HG03025 (cell line): ENCODE data around the gene ADGRG2.

Experiments used
- ATAC-seq: cut with Tn5 transposase; IDR thresholded peaks from one replicate; pipeline ENCODE4 v1.9.1; 2021; ENCODE audit warnings: mild to moderate bottlenecking, moderate library complexity; ENCODE audit not compliant: unreplicated experiment, low FRiP score

Gene ADGRG2

DNA sequence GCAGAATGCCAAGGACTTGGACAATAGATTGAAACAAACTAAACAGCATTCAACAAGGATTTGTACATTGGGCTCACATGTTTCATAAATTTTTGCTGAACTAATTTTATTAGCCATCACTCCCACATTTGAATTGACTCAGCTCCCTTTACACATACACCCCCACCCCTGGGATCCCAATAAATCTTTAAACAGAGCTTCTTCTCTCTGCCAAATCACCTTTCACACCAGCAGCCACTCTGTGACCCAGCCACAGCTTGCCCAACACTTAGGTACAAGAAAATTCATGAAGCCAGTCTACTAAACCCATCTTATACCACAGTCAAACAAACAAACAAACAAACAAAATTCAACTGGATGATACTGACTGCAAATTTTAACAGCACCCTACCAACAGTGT, 159.9 kb downstream of the ADGRG2 start:
- ATAC-seq, result no peak

GRCh38 chrX:18961686-18962085, 160.6 kb downstream of the ADGRG2 start:
- ATAC-seq, result no peak

- ATAC-seq, result no peak
These were observed 165.8 kb downstream of the ADGRG2 start for GRCh38 chrX:18956303-18957032.

- no peak for ATAC-seq
These were observed 166.6 kb downstream of the ADGRG2 start for GRCh38 chrX:18955676-18956075.

DNA sequence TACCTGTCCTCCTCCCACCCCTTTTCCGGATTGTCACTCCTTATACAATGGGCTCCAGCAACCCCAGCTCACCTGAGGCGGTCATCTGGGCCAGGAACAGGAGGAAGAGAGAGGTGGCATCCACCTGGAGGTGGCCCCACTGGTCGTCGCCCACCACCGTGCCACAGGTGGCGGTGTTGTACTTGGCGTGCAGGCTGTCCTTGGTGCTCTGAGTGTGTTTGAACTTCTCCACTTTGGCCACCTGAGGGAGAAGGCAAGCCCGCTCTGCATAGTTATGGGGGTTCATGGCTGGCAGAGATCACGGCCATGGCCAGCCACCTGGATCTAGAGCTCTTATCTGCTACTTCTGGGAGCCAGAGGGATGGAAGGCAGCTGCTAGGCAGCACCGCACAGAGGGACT, 171.2 kb downstream of the ADGRG2 start:
- no peak for ATAC-seq

- no peak for ATAC-seq
These were observed 172.3 kb downstream of the ADGRG2 start for GRCh38 chrX:18949944-18950301.

DNA sequence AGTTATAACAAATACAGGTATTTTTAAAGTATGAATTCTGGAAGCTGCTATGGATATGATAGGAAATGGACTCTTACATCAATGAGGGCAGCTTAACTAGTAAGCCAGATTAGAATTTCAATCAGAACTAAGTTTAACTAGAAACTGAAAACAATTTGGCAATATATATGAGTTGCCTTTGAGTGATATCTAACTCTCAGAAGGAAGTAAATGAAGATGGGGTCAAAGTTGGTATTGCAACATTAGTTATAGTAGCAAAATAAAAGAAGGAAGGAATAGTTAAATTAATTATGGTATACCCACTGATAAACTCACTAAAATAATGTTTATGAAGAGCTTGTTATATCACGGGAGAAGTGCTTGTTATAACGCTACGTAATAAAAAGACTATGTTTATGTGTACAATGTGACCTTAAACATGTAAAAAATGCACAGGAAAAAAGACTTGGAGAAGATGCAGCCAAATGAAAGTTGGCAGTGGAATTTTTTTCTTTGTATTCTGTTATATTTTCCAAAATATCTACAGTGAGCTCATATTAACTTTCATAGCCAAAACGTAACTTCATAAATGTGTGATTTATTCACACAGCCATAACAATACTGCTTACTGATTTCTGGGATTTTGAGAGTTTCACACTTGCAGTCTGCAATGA, 172.9 kb downstream of the ADGRG2 start:
- ATAC-seq, result no peak

DNA sequence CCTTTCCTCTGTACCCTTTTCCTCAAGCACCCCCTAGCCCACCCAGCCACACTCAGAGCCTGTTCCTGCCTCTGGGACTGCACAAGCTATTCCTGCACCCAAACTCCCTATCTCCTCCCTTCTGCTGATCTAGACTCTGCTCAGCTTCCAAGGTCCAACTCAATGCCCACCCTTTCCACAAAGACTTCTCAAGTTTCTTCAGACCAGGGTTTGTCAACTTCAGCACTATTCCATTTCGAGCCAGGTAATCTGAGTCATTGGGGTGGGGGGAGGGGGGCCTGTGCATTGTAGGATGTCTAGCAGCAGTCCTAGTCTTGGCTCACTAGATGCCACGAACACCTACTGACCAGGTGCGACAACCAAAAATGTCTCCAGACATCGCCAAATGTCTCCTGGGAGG, 175.7 kb downstream of the ADGRG2 start:
- no peak for ATAC-seq

GRCh38 chrX:18946157-18946556, 176.1 kb downstream of the ADGRG2 start:
- ATAC-seq, result no peak

DNA sequence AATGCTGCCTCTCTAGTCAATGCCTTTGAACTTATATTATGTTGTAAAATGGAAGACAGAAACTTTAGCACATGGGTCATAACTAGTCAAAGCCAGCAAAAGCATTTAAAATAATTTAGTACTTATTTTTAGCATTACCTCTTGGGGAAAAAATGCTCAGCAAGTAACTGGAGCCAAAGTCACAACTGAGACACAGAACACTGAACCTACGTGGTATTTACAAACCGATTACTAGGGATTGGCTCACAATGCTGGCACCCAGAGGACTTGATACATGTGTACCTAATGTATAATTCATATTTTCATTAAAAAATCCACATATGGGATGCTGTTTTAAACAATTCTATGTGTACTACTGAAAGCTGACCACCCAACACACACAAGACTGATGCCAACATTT, 176.8 kb downstream of the ADGRG2 start:
- ATAC-seq, result no peak

GRCh38 chrX:18944482-18944881, 177.8 kb downstream of the ADGRG2 start:
- no peak for ATAC-seq

DNA sequence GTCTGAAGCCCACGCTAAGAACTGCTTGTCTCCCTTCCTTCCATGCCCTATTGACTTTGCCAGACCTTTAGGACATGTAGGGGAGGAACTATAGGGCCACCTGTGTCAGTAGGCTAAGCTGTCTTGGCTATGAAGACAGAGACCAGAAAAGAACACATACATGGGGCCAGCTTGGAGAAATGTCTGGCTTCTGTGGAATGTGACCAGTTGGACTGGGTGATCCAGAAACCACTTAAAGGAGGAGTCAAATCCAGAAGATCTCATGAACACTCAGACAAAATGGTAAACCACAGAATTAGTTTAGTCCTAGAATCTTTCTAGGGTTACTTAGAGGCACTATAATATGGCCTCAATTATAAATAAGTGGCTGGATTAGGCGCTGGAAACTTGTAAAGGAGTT, 180.4 kb downstream of the ADGRG2 start:
- ATAC-seq, result no peak
